ENCODE data around the gene APPL2.

DNA sequence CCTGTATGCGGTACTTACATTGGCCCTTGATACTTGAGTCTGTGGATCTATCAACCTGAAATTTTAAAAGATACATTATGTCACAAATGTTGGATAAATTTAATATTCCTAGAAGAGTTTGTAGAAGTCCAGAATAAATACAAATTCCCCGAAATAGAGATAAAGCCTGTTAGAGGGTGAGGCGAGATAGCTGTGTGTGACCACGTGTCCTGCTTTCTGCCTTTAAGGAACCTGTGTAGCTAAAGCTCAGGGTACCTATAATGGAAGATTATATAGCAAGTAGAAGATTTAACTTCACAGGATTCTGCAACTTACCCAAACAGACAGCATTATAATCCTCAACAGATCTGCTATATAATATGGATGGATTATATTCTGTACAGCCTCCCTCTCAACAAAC is 58.8 kb downstream of the APPL2 start:
- TF ChIP-seq, protein P1, sequence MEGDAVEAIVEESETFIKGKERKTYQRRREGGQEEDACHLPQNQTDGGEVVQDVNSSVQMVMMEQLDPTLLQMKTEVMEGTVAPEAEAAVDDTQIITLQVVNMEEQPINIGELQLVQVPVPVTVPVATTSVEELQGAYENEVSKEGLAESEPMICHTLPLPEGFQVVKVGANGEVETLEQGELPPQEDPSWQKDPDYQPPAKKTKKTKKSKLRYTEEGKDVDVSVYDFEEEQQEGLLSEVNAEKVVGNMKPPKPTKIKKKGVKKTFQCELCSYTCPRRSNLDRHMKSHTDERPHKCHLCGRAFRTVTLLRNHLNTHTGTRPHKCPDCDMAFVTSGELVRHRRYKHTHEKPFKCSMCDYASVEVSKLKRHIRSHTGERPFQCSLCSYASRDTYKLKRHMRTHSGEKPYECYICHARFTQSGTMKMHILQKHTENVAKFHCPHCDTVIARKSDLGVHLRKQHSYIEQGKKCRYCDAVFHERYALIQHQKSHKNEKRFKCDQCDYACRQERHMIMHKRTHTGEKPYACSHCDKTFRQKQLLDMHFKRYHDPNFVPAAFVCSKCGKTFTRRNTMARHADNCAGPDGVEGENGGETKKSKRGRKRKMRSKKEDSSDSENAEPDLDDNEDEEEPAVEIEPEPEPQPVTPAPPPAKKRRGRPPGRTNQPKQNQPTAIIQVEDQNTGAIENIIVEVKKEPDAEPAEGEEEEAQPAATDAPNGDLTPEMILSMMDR (conservative IDR thresholded peaks at IDR 0.05; ENCODE audit: low read depth, low read length): no peak
- TF ChIP-seq EZH2 (IDR thresholded peaks at IDR 0.05; ENCODE audit: low read length, unreplicated experiment) (no peak), EZH2phosphoT487 (IDR thresholded peaks at IDR 0.05; ENCODE audit: borderline replicate concordance, low read length) (no peak)
